Neural crest cell (in vitro differentiated cells): ENCODE results near the gene DBH. TPM values are rescaled to one million over a fixed set of nuclear protein-coding genes. Genes with fewer than 3 reads are reported as not detected.

Source experiments
- DNase-seq: peaks from one replicate; pipeline ENCODE4 v3.0.0; 2021; ENCODE audit warnings: low read depth, mixed read lengths, low spot score
- H3K27ac Mint-ChIP-seq: one replicate; pipeline ENCODE4 v1.8.0; 2021; ENCODE audit warnings: mild to moderate bottlenecking, mixed read lengths; ENCODE audit not compliant: unreplicated experiment
- H3K27me3 Mint-ChIP-seq: 2 replicates; pipeline ENCODE4 v1.8.0; 2021; ENCODE audit warnings: low read depth, mild to moderate bottlenecking, mixed read lengths
- H3K36me3 Mint-ChIP-seq: 2 replicates; pipeline ENCODE4 v1.8.0; 2021; ENCODE audit warnings: low read depth, mild to moderate bottlenecking, mixed read lengths
- H3K4me1 Mint-ChIP-seq: 2 replicates; pipeline ENCODE4 v1.8.0; 2021; ENCODE audit warnings: mixed read lengths
- H3K4me3 Mint-ChIP-seq: one replicate; pipeline ENCODE4 v1.8.0; 2021; ENCODE audit warnings: mild to moderate bottlenecking, mixed read lengths
- H3K9me3 Mint-ChIP-seq: 2 replicates; pipeline ENCODE4 v1.8.0; 2021; ENCODE audit warnings: mixed read lengths
- total RNA-seq: library from RNA; stranded (reverse); gene quantifications from 2 replicates; pipeline ENCODE4 v1.2.1, GENCODE V29; 2021
- TF ChIP-seq, protein P1 (sequence below): fragments of 200-600 bp; sonication (generic); conservative IDR thresholded peaks from 2 replicates; pipeline ENCODE4 v1.5.0; 2021; ENCODE audit warnings: antibody characterized with exemption, mild to moderate bottlenecking

The DBH gene
- total RNA-seq, 1 donor from 2014 or later, result 0.75 TPM

- H3K9me3 Mint-ChIP-seq, result no peaks in the 10 kb centered on the region
- no peak overlapping the region for H3K4me3 Mint-ChIP-seq
- peaks cover 85% of the 10 kb centered on the region for H3K27me3 Mint-ChIP-seq
- H3K4me1 Mint-ChIP-seq, result no peaks in the 10 kb centered on the region
- TF ChIP-seq, protein P1, sequence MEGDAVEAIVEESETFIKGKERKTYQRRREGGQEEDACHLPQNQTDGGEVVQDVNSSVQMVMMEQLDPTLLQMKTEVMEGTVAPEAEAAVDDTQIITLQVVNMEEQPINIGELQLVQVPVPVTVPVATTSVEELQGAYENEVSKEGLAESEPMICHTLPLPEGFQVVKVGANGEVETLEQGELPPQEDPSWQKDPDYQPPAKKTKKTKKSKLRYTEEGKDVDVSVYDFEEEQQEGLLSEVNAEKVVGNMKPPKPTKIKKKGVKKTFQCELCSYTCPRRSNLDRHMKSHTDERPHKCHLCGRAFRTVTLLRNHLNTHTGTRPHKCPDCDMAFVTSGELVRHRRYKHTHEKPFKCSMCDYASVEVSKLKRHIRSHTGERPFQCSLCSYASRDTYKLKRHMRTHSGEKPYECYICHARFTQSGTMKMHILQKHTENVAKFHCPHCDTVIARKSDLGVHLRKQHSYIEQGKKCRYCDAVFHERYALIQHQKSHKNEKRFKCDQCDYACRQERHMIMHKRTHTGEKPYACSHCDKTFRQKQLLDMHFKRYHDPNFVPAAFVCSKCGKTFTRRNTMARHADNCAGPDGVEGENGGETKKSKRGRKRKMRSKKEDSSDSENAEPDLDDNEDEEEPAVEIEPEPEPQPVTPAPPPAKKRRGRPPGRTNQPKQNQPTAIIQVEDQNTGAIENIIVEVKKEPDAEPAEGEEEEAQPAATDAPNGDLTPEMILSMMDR, result no peak
- H3K36me3 Mint-ChIP-seq, result no peaks in the 10 kb centered on the region
- no peak for DNase-seq
- H3K27ac Mint-ChIP-seq, result no peak overlapping the region
Observed at GRCh38 chr9:133608382-133608781, 27.8 kb upstream of the DBH start.

- no peak for DNase-seq
- H3K9me3 Mint-ChIP-seq, result no peaks in the 10 kb centered on the region
- peaks cover 90% of the 10 kb centered on the region for H3K27me3 Mint-ChIP-seq
- H3K27ac Mint-ChIP-seq, result no peak overlapping the region
- TF ChIP-seq, protein P1, result no peak
- no peaks in the 10 kb centered on the region for H3K4me1 Mint-ChIP-seq
- no peak overlapping the region for H3K4me3 Mint-ChIP-seq
- H3K36me3 Mint-ChIP-seq, result no peaks in the 10 kb centered on the region
Observed at GRCh38 chr9:133608889-133609288, 27.3 kb upstream of the DBH start.

GRCh38 chr9:133609311-133610098 lies 26.7 kb upstream of the DBH start, which contains the start of gene FAM163B:
Gene FAM163B (minus strand): TSS chr9:133609389. CDS start chr9:133580223, 29,166 bp downstream.
- DNase-seq, result peak; percentile 72
- no peaks in the 10 kb centered on the region for H3K36me3 Mint-ChIP-seq
- peaks cover 91% of the 10 kb centered on the region for H3K27me3 Mint-ChIP-seq
- H3K4me3 Mint-ChIP-seq, result no peak within 1 kb of the TSS
- H3K9me3 Mint-ChIP-seq, result no peaks in the 10 kb centered on the region
- H3K4me1 Mint-ChIP-seq, result no peaks in the 10 kb centered on the region
- H3K27ac Mint-ChIP-seq, result no peak within 1 kb of the TSS
- TF ChIP-seq, protein P1, result no peak

- Mint-ChIP-seq H3K27me3 (peaks cover 92% of the 10 kb centered on the region), H3K4me1 (no peaks in the 10 kb centered on the region), H3K9me3 (no peaks in the 10 kb centered on the region), H3K4me3 (no peak overlapping the region), H3K27ac (no peak overlapping the region), H3K36me3 (no peaks in the 10 kb centered on the region)
- TF ChIP-seq, protein P1, result no peak
- DNase-seq, result no peak
Observed at GRCh38 chr9:133610845-133611244, 25.3 kb upstream of the DBH start.

DNA sequence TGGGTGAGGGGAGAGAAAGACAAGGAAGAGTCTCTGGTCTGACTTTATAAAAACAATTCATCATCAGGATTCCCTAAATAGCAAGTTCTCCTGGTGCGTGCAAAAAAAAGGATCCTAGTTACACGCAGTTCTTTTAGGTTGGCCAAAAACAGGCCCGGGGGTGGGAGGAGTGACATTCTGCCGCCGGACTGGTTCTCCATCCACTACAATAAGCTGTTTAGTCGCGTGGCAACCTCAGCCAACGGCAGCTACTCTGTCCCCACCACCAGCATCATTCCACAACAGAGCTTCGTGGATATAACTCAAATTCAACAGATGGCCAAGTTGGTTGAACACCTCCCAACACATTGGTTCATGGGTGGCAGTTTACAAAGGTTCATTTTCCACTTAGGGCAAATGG lies 24.1 kb upstream of the DBH start:
- no peak overlapping the region for H3K4me3 Mint-ChIP-seq
- DNase-seq, result no peak
- H3K27ac Mint-ChIP-seq, result no peak overlapping the region
- peaks cover 82% of the 10 kb centered on the region for H3K27me3 Mint-ChIP-seq
- no peaks in the 10 kb centered on the region for H3K9me3 Mint-ChIP-seq
- no peaks in the 10 kb centered on the region for H3K4me1 Mint-ChIP-seq
- TF ChIP-seq, protein P1, result no peak
- no peaks in the 10 kb centered on the region for H3K36me3 Mint-ChIP-seq
